Stimulated activated CD8-positive, alpha-beta memory T cell treated with anti-CD3 and anti-CD28 coated beads, Interleukin-12 subunit alpha, Interleukin-12 subunit beta, amount 100 ng/mL, for 24 hours (primary cell): ENCODE data around the gene MAML3.

Experiments
- DNase-seq: peaks from one replicate; pipeline ENCODE4 v3.0.0-alpha.2; 2020; ENCODE audit errors: extremely low read depth

The MAML3 gene

GRCh38 chr4:139813881-139814280 lies 340.1 kb downstream of the MAML3 start:
- DNase-seq, result no peak

- DNase-seq, result no peak
Observed at GRCh38 chr4:139810710-139811109, 343.3 kb downstream of the MAML3 start.

GRCh38 chr4:139809757-139810140 lies 344.2 kb downstream of the MAML3 start:
- DNase-seq, result no peak

GRCh38 chr4:139808808-139809756 lies 344.9 kb downstream of the MAML3 start:
- no peak for DNase-seq

GRCh38 chr4:139808381-139808807 lies 345.6 kb downstream of the MAML3 start:
- no peak for DNase-seq

GRCh38 chr4:139807483-139807882 lies 346.5 kb downstream of the MAML3 start:
- no peak for DNase-seq

- no peak for DNase-seq
Observed at GRCh38 chr4:139806929-139807328, 347.1 kb downstream of the MAML3 start.

- no peak for DNase-seq
Observed at GRCh38 chr4:139802931-139803330, 351.1 kb downstream of the MAML3 start.

GRCh38 chr4:139802488-139802887 lies 351.5 kb downstream of the MAML3 start:
- no peak for DNase-seq

- DNase-seq, result no peak
Observed at GRCh38 chr4:139801895-139802294, 352.1 kb downstream of the MAML3 start.

- no peak for DNase-seq
Observed at GRCh38 chr4:139800082-139800481, 353.9 kb downstream of the MAML3 start.

- DNase-seq, result no peak
Observed at GRCh38 chr4:139799615-139800014, 354.4 kb downstream of the MAML3 start.

- DNase-seq, result no peak
Observed at GRCh38 chr4:139798456-139798855, 355.5 kb downstream of the MAML3 start.

GRCh38 chr4:139797287-139797686 lies 356.7 kb downstream of the MAML3 start:
- DNase-seq, result no peak

GRCh38 chr4:139795527-139796314 lies 358.3 kb downstream of the MAML3 start:
- no peak for DNase-seq

- DNase-seq, result no peak
Observed at GRCh38 chr4:139794158-139794954, 359.6 kb downstream of the MAML3 start.

GRCh38 chr4:139791681-139792080 lies 362.3 kb downstream of the MAML3 start:
- DNase-seq, result no peak

- no peak for DNase-seq
Observed at GRCh38 chr4:139790291-139790690, 363.7 kb downstream of the MAML3 start.

GRCh38 chr4:139789096-139789654 lies 364.8 kb downstream of the MAML3 start:
- no peak for DNase-seq

GRCh38 chr4:139786494-139787354 lies 367.3 kb downstream of the MAML3 start:
- no peak for DNase-seq

- DNase-seq, result no peak
Observed at GRCh38 chr4:139785356-139785755, 368.6 kb downstream of the MAML3 start.
